Choroid plexus epithelial cell (primary cell): ENCODE results near the gene USP14.
A peak's percentile ranks its signal among the peaks of the same experiment; 100 is the strongest.

Experiments
- DNase-seq: peaks from one replicate; pipeline ENCODE4 v3.0.0-alpha.2; 2010; ENCODE audit warnings: low read depth
- H3K4me3 ChIP-seq: 2 replicates; pipeline ENCODE4 v1.5.1; 2011; ENCODE audit warnings: low read depth, mild to moderate bottlenecking, control low read depth, low read length, moderate library complexity
- CTCF ChIP-seq: conservative IDR thresholded peaks from 2 replicates; pipeline ENCODE4 v1.5.1; 2011; ENCODE audit warnings: low read depth, mild to moderate bottlenecking, control low read depth, inconsistent platforms, low read length, moderate library complexity

The USP14 gene

DNA sequence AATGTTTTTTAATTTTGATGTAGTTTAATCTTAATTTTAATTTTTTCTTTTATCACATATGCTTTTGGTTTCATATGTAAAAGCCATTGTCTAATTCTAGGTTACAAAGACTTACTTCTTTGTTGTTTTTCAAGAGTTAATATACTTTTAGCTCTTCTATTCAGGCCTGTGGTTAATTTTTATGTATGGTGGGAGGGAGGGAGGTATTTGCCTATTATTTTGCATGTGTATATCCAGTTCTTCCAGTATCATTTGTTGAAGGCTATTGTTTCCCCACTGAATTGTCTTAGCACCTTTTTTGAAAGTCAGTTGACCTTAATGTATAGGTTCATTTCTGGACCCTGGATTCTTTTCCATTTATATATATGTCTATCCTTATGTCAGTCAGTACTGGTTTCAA is 23.4 kb downstream of the USP14 start:
- TF ChIP-seq CTCF: no peak
- DNase-seq: no peak
- H3K4me3 ChIP-seq: no peak overlapping the region

DNA sequence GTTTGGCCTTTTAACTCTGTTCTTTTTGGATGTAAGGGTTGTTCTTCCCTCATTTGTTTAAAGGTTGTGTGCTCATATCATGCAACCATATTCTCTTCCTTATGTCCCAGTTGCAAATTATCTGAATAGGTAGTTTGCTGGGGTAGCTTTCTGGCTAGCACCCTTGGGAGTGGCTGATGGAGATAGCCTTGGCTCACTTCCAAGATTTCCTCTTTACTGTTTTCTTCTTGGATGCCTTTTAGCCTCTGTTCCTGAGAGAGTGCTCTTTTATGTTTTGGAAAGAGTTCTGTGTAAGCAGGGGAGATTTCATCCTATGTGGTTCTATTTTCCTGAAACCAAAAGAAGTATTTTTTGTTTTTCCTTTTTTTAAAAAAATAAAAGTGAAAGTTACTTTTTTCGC is 25.4 kb downstream of the USP14 start:
- H3K4me3 ChIP-seq: no peak overlapping the region
- peak; percentile 41 for DNase-seq
- no peak for TF ChIP-seq CTCF

- no peak for TF ChIP-seq CTCF
- H3K4me3 ChIP-seq: no peak overlapping the region
- DNase-seq: no peak
Observed at GRCh38 chr18:189254-189653, 30.9 kb downstream of the USP14 start.

DNA sequence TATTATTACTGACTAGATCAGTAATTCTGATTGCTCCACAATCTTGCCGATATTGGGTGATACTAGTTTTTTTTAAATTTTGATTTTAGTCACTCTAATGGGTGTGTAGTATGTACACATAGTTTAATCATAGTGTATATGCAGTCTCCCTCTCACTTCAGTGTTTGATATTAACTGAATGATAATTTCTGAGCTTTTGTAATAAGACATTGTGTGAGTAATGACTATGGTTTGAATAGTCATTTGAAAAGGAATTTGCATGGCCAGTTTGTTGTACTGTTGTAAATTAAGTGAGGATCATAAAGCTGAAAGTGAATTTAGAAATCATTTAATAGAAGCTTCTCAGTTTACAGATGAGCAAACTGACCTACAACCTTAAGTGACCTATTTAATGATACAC is 33.4 kb downstream of the USP14 start:
- no peak for DNase-seq
- TF ChIP-seq CTCF: no peak
- no peak overlapping the region for H3K4me3 ChIP-seq

DNA sequence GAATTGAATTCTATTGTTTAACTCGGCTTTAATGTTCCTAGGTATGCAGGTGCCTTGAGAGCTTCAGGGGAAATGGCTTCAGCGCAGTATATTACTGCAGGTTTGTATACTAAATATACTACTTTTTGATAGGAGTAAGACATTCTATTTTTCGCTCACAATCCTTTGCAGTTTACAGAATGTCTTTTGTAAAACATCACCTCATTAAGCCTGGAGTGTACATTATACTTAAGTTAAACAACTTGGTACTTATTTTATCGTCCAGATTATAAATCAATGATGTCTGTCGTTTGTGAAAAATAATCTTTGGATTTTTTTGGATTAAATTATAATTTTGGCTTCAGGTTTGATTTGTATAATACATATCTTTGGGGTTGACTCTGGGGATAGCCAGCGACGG is 34.4 kb downstream of the USP14 start:
- DNase-seq: no peak
- no peak for TF ChIP-seq CTCF
- H3K4me3 ChIP-seq: no peak overlapping the region

GRCh38 chr18:195651-196050 is 37.3 kb downstream of the USP14 start:
- no peak for TF ChIP-seq CTCF
- no peak for DNase-seq
- H3K4me3 ChIP-seq: no peak overlapping the region

DNA sequence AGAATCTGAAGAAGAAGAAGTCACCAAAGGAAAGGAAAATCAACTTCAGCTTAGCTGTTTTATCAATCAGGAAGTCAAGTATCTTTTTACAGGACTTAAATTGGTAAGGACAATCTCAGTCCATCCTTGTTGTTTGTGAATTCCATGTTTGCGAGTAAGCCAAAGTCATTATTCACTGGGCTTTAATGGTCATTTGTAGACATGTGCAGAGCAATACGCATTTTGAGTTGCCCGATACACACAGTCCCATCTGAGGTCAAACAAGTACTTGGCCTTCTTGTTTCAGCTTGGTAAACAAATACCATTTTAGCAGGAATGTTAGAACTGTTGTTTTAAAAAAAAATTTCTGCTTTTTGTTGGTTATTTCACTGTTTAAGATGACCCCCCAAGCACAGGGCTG is 40.9 kb downstream of the USP14 start:
- H3K4me3 ChIP-seq: no peak overlapping the region
- DNase-seq: no peak
- no peak for TF ChIP-seq CTCF
